GM20431 (cell line): ENCODE results near the gene ANO9.
"Not testable (repeated sequence)": the region's sequence is repeated elsewhere in the genome, so short reads cannot be mapped to it uniquely, and the experiment has no call there.

ENCODE experiments used
- in situ Hi-C: fragments of 300-500 bp; cut with MseI, MboI; formaldehyde crosslinking; loops from one replicate; pipeline ENCODE4 v1.15.0; 2020; ENCODE audit warnings: low sequenced_read_pairs; ENCODE audit not compliant: unreplicated experiment

Gene ANO9

DNA sequence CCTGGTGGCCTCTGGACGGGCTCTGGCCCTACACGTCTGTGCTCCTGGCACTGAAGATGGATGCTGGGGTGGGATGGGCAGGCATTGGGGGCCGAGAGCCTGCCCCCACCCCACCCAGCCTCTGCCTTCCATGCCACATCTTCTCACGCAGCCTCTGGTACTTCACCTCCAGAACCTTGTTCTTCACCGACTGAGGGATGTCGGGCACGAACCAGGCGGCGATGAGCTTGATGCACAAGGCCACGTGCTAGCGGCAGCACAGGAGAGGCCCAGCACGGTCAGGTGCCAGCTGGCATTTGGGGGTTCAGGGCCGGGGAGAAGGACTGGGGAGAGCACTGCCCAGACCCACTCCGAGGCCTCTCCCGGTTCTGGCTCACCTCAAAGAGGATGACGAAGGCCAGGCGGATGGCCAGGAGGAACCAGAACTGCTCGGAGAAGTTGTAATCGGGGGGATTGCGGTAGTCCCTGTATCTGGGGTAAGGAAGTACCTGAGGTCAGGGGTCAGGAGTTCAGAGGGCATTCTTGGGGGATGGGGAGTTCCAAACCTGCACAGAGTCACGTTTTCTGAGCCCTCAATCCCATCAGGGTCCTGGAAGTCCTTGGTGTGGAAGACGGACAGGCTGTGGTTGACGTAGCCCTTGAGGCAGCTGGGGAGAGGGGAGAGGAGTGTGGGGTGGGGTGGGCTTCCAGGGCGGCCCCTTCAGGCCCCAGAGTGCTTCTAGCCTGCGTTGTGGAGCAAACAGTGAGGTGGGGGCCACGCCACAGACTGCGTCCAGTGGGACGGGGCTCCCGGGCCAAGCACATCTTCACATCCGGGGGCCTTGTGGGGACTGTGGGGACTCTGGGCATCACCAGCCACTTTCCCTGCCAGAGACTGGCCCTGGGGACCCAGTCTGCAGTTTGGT, 23.2 kb downstream of the ANO9 start:
- in situ Hi-C loops: no loop called here

DNA sequence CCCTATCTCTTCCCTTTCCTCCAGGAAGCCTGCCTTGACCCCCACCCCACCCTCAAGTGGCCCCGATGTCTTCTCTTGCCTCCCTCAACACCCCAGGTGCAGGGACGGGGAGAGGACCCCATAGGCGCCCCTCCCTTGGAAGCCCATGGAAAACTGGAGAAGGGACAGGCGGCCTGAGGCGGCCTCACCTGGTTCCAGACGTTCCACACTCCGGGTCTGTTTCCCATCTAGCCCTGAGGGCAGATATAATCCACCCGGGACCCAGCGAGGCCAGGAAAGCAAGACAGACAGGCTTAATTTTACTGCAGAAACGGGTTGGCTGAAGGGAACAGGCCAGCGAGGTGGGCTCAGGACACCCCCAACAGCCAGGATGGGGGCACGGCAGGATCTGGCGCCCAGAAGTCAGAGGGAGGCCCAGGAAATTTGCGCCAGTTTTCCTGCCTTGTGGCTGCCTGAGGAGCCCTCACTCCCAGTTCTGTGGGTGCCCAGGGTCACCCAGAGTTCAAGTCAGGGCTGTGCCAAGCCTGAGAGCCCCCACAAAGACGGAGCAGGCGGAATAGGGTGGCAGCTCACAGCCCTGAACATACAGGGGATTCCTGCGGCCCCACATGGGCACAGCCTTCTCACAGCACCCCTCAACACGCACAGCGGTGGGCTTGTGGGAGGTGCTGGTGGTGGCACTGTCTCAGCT, 24.0 kb downstream of the ANO9 start:
- in situ Hi-C loops: no loop called here

DNA sequence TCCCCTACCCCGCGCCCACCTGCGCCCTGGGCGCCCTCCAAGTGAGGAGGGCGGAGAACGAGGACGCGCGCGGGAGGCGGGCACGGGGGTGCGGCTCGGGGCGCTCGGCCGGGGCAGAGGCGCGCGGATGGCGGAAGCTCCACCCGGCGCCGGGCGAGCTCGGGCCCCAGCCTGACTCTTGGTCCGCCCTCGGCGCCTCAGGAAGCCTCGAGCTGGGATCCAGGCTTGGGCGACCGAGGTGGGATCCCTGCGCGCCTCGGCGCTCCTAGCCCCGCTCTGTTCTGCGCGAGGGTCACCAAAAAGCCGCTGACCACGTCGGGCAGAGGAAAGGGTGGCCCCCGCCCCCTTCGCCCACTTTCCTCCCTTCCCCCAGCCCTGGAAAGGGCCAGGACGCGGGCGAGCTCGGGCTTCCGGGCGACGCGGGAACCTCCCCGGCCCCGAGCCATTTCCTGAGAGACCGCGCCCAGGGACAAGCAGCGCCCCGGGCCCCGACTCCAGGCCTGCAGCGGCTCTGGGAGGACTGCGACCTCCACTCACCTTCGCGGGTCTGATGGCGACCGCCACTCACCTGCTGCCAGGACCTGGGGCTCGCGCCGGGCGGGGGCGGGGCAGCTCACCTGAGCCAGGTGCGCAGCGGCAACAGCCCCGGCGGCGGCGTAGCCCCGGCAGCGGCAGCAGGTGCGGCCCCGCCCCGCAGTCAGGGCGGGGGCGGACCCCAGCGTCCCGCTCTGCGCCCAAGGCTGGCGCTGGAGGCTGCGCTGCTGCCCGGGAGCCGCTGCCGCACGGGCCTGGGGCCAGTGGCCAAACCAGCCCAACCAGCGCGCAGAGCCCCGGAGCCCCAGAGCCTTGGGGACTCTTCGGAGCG, 24.8 kb downstream of the ANO9 start:
- in situ Hi-C loops: no loop called here

DNA sequence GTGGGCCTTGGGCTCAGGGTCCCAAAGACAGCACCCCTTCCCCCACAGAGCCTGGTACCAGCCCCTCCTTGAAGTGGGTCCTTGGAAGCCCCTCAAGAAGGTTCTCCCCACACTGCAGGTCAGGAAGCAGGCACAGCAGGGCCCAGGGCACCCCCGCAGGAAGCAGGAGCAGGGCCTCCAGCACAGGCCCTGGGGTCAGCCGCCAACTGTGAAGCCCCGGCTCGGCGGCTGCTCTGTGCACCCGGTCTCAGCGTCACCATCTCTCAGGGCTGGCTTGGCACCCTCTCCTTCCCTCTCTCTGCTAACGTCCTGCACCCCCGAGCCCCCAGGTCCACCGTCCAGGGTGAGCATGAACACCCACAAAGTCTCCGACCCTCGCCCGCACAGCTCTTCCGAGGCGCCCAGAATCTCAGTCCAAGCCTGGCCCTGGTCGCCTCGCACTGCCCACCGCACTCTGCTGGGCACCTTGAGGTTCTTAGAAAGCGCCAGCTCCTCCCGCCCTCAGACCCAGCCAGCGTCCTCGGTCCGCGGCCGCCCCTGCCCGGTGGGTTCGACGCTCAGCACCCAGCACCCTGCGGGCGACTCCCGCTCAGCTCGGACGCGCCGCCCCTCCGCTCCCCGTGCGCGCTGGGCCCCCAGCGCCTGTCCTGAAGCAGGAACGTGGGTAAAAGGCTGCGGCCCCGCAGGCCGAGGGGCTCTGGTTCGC, 25.6 kb downstream of the ANO9 start:
- in situ Hi-C loops: no loop called here

DNA sequence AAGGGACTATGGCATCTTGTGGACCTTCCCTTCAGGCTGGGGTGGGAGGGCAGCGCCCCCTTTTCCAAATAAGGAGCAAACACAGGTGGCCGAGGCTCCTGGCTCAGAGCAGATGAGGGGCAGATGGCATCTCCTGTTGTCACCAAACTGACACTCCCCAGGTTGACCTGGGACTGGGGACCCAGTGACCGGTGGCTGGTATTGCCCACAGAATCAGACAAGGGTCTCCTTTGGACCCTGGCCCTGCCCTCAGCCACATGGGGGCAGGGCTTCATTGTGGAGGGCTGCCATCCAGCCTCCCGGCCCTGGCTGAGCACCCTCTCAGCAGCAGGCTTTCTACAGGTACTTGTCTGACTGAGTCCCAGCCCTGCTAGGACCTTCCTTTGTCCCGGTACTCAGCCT, 26.2 kb downstream of the ANO9 start:
- in situ Hi-C loops: no loop called here

DNA sequence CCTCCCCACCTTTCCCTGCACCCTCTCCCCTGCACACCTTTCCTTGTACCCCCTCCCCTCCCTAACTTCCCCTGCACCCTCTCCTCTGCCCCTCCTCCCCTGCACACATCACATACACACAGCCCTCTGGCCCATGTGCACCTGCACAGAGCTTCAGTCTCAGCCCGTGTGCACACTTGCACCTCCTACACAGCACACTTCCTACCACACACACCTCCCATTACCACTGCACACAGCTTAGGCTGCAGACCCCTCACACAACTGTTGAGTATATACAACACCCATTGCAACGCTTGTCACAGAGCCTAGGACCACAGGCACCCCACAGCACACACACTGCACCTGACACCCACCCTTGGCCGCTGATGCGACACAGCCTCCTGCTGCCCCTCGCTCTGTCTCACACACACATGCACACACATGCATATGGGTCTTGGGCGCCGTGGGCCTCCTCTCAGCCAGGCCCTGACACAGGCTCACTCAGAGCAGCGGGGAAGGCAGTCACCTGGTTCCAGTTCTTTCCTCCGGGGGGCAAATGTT, 27.4 kb downstream of the ANO9 start:
- in situ Hi-C loops: no loop called here

DNA sequence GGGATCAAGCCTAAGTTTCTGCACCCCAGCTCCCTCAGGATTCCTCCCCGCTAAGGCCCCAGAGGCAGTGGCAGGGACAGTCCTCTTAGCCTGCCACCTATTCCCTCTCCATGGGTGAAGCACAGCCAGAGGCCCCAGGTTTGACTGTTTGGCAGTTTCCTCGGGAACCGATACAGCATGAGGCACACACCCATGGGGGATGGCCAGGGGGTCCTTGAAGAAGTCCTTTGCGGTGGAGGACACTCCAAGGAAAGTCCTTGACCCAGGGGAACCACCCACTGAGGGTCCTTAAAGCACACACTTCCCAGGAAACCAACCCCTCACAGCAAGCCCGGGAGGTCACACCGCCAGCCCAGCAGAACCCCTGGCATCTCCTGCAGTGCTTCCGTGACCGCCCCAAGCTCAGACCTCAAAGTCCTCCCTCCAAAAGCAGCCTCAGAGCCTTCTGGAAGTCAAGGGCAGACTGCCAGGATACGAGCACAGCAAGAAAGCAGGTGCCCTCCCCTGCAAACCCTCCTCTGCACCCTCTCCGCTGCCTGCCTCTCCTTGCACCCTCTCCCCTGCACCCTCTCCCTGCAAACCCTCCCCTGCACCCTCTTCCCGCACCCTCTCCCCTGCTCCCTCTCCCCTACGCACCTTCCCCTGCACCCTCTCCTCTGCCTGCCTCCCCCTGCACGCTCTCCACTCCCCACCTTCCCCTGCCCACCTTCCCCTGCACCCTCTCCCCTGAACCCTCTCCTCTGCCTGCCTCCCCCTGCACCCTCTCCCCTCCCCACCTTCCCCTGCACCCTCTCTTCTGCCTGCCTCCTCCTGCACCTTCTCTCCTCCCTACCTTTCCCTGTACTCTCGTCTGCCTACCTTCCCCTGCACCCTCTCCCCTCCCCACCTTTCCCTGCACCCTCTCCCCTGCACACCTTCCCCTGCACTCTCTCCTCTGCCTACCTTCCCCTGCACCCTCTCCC, 28.4 kb downstream of the ANO9 start:
- in situ Hi-C loops: no loop called here

DNA sequence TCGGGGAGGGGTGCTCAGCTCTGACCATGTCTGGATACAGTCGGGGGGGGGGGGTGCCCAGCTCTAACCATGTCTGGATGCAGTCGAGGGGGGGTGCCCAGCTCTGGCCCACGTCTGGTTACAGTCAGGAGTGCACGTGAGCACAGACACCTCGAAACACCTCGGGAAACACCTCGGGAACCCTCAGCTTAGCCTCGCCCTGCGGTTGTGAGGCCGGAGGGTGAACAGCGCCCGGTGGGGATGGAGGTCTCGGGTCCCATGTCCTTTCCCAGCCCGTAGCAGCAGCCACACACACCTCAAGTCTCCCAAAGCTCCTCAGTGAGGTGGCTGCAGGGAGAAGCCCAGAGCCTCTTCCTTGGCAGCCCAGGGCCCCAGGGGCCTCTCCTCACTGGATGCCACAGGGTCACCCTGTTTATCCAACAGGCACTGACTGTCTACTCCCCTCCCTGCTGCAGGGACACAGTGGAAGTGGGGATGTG, 29.1 kb downstream of the ANO9 start:
- in situ Hi-C loops: no loop called here

DNA sequence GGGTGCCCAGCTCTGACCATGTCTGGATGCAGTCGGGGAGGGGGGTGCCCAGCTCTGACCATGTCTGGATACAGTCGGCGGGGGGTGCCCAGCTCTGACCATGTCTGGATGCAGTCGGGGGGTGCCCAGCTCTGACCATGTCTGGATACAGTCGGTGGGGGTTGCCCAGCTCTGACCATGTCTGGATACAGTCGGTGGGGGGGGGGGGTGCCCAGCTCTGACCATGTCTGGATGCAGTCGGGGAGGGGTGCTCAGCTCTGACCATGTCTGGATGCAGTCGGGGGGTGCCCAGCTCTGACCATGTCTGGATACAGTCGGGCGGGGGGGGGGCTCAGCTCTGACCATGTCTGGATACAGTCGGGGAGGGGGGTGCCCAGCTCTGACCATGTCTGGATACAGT, 30.3 kb downstream of the ANO9 start:
- in situ Hi-C loops: not testable (repeated sequence)

DNA sequence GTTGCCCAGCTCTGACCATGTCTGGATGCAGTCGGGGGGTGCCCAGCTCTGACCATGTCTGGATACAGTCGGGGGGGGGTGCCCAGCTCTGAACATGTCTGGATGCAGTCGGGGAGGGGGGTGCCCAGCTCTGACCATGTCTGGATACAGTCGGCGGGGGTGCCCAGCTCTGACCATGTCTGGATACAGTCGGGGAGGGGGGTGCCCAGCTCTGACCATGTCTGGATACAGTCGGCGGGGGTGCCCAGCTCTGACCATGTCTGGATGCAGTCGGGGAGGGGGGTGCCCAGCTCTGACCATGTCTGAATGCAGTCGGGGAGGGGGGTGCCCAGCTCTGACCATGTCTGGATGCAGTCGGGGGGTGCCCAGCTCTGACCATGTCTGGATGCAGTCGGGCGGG, 31.1 kb downstream of the ANO9 start:
- in situ Hi-C loops: not testable (repeated sequence)

DNA sequence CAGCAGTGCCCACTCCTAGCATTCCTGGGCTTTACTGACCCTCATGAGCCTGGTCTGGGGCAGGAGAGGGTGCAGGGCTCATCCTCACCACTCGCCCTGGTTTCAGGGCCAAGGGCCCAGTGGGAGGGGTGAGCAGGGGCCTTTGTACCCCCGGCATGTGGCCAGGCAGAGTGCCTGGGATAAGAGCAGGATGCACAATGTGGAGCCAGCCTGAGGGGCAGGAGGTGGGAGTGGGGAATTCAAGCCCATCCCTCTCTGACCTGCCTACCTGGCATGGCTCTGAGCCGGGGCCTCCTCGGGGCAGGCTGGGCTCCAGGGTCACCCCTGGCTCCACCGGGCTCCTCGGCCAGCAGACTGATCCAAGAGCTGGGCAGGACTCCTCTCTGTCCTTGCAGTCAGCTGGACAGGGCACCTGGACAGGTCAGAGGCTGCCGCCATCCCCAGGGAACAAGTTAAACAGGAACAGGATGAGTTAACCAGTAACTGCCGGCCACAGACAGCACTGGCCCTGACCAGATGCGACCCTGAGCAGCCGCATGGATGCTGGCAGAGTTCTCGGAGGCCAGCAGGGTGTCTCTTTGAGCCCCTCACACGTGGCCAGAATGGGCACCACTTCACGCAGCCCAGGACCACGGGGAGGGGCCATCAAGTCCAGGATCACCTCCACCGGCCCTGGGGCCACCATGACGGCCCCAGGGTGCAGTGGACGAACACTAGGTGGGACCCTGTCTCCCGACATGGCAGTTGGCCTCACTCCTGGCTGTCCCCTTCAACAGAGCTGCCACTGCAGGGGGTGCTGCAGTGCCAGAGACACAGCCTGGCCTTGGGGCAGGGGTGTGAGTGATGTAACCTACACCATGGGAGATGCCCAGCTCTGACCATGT, 32.0 kb downstream of the ANO9 start:
- in situ Hi-C loops: no loop called here

DNA sequence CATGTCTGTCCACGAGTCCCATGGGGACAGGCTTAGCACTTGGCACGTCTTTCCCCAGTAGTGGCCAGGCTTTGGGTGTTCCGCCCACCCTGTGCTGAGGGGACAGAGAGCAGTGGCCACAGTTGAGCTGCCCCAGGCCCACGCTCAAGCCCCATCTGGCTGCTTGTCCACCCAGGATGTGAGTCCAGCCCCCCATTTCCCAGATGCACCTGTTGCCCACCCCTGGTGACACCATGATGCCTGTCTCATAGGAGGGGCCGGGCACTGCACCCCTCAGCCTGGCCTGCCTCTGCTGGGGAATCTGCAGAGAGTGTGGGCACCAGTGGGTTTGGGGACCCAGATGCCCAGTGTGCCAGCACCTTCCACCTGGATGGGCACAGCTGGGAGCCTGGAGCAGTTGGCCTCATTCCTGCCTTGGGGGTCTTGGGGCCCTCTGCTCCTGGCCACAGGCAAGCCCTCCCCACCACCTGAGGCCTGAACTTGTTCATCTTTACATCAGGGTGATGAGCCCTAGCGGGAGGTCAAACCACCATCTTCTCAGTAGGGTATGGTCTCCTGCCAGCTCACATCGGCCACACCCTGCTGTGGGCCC, 32.7 kb downstream of the ANO9 start:
- in situ Hi-C loops: no loop called here

DNA sequence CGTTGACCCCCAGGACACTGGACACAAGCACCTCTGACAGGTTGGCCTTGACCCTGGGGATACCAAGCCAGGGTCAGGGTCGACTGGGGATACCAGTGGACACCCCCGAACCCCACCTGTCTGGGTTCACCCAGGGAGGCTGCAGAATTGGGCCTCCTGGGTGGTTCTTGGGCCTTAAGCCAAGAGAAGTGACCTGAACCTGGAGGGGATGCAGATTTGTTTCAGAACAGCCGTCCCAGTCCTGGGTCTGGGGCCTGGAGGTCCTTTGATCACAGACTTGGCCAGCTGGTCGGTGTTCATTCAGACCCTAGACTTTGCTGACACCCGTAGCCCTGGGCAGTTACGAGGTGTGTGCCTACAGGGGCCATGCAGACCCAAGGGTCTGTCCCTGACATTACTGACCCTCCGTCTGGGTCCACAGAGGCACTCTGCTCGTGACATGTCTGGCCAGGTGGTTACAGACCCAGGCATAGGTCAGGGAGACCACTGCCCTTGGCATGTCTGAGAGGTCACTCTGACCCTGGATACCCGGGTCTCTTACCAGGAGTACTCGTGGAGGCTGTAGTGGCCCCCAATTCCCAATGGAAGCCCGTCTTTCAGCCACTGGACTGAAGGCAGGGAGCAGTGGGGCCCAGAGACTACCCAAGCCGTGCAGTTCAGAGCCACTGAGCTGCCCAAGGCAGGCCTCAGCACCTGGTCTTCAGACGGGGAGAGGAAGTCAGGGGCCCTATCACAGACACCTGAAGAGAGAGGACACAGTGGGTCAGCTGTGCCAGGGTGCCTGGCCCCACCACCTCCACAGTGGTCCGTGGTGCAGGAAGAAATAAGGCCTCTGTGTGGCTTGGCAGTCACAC, 33.4 kb downstream of the ANO9 start:
- in situ Hi-C loops: no loop called here

DNA sequence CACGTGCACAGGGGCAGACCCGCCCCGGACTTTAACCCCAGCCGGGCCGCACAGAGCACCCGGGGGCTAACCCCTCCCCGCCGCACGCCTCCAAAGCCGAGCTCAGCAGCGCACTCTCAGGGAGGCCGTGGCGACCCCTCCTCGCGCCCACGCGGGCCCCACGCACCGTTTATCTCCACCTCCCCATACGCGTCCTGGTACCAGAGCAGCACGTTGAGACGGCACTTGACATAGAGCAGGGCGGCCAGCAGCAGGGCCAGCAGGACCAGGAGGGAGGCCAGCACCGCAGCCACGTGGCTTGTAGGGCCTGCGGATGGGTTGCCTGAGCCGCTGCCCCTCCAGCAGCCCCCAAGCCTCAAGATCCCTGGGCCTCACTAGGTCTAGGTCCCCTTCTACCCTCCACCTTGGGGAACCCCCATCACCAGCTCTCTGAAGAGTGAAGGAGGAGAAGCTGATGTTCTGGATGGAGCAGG, 34.1 kb downstream of the ANO9 start:
- in situ Hi-C loops: no loop called here

DNA sequence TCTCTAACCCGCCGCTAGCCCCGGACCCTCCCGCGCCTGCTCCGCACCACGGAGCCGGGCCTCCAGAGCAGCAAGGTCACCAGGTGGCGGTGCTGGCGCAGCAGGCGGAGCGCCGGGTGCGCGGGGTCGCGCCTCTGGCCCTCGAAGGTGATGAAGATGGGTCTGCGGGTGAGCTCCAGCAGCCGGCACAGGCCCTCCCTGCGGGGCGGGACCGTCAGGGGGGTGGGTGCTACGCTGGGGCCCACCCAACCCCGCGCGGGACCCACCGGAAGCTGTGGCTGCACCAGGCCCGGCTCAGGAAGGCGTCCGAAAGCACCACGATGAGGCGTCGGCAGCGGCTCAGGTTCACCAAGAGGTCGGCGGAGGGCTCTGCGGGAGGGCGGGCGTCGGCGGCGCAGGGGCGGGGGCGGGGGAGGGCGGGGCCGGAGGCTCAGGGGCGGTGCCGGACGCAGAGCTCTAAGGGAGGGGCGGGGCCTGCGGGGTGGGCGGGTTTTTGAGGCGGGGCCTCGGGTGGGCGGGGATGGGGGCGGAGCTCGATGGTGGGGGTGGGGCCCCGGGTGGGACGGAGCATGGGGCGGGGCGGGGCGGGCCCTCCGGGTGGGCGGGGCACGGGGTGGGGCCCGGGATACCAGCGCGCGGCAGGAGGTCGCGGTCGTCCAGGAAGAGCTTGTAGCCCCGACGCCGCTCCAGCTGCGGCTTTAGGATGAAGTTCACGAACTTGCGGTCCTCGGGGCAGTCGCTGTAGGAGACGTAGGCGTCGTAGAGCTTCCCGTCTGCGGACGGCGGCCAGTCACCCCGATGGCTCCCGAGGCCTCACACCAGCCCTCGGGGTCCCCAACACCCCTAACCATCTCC, 34.8 kb downstream of the ANO9 start:
- in situ Hi-C loops: no loop called here
